ENCODE measurements around the gene MEIOSIN. TPM values are rescaled to one million over a fixed set of nuclear protein-coding genes. Genes with fewer than 3 reads are reported as not detected.

The MEIOSIN gene
- total and polyA plus RNA-seq, 9 of the 15 experiments (the other 6 are each of a cell fraction or from before 2014, with no cell fraction given): 0.06 to 2.0 (median 0.76) TPM

DNA sequence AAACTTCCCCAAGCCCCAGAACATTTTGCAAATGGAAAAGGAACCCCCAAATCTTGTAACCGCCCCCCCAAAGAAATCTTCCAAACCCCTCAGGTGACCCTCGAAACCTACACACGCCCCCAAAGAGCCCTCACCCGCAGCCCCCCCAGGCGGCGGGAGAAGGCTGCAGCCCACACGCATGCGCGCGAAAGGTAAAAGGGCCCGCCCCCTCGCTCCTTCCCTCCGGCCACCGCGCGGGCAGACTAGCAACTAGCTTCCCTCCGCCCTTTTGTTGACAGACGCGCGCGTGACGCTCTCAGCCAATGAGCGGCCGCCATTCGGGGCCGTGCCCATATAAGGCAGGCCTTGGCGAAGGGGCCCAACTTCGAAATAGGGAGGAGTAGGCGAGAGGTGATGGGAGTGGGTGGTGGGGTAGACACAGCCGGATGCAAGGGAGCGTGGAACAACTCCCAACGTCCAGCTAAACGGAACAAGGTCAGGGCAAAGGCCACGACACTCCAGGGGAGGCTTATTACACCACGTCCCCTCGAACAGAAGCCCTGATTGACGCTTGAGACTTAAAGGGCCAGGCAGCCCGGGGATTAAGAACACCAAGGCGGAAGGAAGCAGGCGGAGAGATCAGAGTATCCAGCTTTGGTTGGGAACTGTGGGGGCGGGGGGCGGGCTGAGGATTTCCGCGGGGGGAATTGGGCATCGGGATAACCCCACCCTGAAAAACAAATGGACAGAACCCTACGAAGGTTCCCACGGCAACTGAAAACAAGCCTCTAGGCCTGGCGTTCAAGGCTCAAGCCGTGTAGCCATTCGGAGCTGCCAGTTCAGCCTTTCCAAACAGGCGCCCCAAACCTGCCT is 15.9 kb upstream of the MEIOSIN start (continued):
- TF ChIP-seq, protein P1, sequence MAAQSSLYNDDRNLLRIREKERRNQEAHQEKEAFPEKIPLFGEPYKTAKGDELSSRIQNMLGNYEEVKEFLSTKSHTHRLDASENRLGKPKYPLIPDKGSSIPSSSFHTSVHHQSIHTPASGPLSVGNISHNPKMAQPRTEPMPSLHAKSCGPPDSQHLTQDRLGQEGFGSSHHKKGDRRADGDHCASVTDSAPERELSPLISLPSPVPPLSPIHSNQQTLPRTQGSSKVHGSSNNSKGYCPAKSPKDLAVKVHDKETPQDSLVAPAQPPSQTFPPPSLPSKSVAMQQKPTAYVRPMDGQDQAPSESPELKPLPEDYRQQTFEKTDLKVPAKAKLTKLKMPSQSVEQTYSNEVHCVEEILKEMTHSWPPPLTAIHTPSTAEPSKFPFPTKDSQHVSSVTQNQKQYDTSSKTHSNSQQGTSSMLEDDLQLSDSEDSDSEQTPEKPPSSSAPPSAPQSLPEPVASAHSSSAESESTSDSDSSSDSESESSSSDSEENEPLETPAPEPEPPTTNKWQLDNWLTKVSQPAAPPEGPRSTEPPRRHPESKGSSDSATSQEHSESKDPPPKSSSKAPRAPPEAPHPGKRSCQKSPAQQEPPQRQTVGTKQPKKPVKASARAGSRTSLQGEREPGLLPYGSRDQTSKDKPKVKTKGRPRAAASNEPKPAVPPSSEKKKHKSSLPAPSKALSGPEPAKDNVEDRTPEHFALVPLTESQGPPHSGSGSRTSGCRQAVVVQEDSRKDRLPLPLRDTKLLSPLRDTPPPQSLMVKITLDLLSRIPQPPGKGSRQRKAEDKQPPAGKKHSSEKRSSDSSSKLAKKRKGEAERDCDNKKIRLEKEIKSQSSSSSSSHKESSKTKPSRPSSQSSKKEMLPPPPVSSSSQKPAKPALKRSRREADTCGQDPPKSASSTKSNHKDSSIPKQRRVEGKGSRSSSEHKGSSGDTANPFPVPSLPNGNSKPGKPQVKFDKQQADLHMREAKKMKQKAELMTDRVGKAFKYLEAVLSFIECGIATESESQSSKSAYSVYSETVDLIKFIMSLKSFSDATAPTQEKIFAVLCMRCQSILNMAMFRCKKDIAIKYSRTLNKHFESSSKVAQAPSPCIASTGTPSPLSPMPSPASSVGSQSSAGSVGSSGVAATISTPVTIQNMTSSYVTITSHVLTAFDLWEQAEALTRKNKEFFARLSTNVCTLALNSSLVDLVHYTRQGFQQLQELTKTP (IDR thresholded peaks at IDR 0.05; ENCODE audit: low read depth in 1 of 2, partially characterized antibody in 2 of 2): peak; percentile 27 to 44
- TF ChIP-seq WHSC1 (IDR thresholded peaks at IDR 0.05; ENCODE audit: low read length) (no peak), UBTF (IDR thresholded peaks at IDR 0.05; ENCODE audit: borderline replicate concordance in 1 of 2, low read depth in 2 of 2, low read length in 2 of 2) (peak; percentile 15 to 70; a peak in 1 of 4 replicates), POLR2AphosphoS5 (IDR thresholded peaks at IDR 0.05; ENCODE audit: control insufficient read depth, insufficient read depth, low read depth, low read length) (peak; percentile 59; the same call in 1 of the 2 replicates), TEAD4 (IDR thresholded peaks at IDR 0.05; ENCODE audit: low read length) (peak; percentile 27; the same call in 1 of the 2 replicates), TEAD4 (CRISPR knock-in tag; IDR thresholded peaks at IDR 0.05; ENCODE audit: borderline replicate concordance) (no peak), HMGXB4 (CRISPR knock-in tag; IDR thresholded peaks at IDR 0.05) (no peak), ZBTB26 (CRISPR knock-in tag; IDR thresholded peaks at IDR 0.05) (no peak), MCM7 (IDR thresholded peaks at IDR 0.05) (no peak)
- TF ChIP-seq, protein P2, sequence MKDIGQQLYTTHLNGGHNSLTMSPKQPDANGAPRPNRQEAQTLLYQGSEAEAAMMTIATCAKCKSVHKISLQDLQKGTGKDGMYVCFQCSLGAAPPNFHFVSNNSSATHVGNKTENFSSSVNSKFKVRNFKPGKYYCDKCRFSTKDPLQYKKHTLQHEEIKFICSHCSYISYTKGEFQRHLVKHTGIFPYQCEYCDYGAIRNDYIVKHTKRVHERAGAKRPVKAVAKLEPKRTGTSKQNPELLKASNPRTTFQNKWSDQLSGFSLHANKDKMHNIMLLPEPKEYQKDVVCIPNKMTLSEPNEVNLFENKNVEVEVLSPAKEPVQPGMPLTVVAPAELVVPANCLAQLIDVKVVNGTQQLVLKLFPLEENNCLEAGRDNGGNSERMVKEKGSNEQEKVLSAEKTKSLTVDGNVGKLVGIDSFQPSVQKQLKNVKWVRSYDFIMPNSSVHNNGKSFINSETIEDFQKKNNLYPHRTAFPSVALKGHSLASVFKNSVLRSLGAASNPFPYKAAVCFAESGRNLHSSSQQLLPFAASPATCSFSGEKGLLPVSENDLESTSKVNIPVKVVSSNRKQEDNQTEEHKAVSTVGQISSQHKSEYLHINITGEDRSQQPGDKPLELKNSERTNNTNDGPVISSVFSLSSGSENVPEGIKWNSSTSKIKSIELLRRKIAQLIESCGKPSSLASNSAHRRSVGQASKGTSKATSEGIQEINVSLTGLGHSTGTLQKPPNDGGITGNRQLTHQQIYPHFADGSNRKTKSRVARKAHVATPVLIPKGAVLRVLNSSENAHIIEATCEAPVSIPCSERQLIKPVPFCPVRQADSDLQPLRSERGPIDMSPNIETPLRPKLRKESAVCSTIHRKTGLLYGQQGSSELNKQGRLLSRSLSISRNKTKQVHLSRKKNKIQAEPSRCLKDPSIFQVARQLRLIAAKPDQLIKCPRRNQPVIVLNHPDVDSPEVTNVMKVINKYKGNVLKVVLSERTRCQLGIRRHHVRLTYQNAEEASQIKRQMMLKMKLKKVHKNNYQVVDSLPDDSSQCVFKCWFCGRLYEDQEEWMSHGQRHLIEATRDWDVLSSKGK (CRISPR knock-in tag; IDR thresholded peaks at IDR 0.05): no peak
